ENCODE data around the gene ITPK1.

DNA sequence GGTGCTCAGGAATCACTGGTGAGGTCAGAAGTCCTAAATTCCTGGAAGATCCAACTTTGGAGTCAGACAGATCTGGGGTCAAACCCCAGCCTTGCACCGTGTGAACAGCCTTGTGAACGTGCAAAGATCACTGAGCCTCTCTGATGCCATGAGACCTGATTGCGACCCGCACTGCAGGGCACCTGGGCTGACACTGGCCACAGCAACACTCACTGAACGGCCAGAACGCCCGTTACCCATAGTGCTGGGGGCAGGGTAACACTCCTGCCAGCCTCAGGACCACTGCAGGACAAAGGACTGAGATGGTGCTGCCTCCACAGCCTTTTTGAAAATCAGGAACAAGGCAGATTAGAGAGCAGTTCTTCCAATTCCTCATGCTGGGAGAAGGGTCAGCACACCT is 164.5 kb downstream of the ITPK1 start:
- TF ChIP-seq, protein P1, sequence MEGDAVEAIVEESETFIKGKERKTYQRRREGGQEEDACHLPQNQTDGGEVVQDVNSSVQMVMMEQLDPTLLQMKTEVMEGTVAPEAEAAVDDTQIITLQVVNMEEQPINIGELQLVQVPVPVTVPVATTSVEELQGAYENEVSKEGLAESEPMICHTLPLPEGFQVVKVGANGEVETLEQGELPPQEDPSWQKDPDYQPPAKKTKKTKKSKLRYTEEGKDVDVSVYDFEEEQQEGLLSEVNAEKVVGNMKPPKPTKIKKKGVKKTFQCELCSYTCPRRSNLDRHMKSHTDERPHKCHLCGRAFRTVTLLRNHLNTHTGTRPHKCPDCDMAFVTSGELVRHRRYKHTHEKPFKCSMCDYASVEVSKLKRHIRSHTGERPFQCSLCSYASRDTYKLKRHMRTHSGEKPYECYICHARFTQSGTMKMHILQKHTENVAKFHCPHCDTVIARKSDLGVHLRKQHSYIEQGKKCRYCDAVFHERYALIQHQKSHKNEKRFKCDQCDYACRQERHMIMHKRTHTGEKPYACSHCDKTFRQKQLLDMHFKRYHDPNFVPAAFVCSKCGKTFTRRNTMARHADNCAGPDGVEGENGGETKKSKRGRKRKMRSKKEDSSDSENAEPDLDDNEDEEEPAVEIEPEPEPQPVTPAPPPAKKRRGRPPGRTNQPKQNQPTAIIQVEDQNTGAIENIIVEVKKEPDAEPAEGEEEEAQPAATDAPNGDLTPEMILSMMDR (tag by site-specific recombination; IDR thresholded peaks at IDR 0.05), result no peak
- TF ChIP-seq ZNF558 (tag by site-specific recombination; IDR thresholded peaks at IDR 0.05), result no peak
- TF ChIP-seq, protein P2, sequence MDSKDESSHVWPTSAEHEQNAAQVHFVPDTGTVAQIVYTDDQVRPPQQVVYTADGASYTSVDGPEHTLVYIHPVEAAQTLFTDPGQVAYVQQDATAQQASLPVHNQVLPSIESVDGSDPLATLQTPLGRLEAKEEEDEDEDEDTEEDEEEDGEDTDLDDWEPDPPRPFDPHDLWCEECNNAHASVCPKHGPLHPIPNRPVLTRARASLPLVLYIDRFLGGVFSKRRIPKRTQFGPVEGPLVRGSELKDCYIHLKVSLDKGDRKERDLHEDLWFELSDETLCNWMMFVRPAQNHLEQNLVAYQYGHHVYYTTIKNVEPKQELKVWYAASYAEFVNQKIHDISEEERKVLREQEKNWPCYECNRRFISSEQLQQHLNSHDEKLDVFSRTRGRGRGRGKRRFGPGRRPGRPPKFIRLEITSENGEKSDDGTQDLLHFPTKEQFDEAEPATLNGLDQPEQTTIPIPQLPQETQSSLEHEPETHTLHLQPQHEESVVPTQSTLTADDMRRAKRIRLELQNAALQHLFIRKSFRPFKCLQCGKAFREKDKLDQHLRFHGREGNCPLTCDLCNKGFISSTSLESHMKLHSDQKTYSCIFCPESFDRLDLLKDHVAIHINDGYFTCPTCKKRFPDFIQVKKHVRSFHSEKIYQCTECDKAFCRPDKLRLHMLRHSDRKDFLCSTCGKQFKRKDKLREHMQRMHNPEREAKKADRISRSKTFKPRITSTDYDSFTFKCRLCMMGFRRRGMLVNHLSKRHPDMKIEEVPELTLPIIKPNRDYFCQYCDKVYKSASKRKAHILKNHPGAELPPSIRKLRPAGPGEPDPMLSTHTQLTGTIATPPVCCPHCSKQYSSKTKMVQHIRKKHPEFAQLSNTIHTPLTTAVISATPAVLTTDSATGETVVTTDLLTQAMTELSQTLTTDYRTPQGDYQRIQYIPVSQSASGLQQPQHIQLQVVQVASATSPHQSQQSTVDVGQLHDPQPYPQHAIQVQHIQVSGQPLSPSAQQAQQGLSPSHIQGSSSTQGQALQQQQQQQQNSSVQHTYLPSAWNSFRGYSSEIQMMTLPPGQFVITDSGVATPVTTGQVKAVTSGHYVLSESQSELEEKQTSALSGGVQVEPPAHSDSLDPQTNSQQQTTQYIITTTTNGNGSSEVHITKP (tag by site-specific recombination; IDR thresholded peaks at IDR 0.05), result no peak
